GM12878 (cell line): ENCODE measurements around the gene MR1. TPM values are rescaled to one million over a fixed set of nuclear protein-coding genes. Genes with fewer than 3 reads are reported as not detected.

Experiments used
- CHD4 ChIP-seq: fragments of 200-600 bp; sonication (generic); IDR thresholded peaks from 2 replicates; pipeline ENCODE4 v1.6.1; 2016; ENCODE audit warnings: mild to moderate bottlenecking
- HCFC1 ChIP-seq: fragments of 150-350 bp; IDR thresholded peaks from 2 replicates; pipeline ENCODE4 v1.6.1; 2014; ENCODE audit warnings: low read length
- KAT2A ChIP-seq: conservative IDR thresholded peaks from 2 replicates; pipeline ENCODE4 v1.6.1; 2011; ENCODE audit warnings: low read depth, low read length; ENCODE audit not compliant: control insufficient read depth
- NFIC ChIP-seq: IDR thresholded peaks from 2 replicates; pipeline ENCODE4 v1.6.1; 2012; ENCODE audit warnings: low read depth, mild to moderate bottlenecking, inconsistent platforms, low read length, moderate library complexity
- NRF1 ChIP-seq: conservative IDR thresholded peaks from 2 replicates; pipeline ENCODE4 v1.6.1; 2011; ENCODE audit warnings: mild to moderate bottlenecking, low read depth, low read length, improper control_type of control experiment
- PBX3 ChIP-seq: IDR thresholded peaks from 2 replicates; pipeline ENCODE4 v1.6.1; 2011; ENCODE audit warnings: mild to moderate bottlenecking, low read depth, low read length, moderate library complexity; ENCODE audit not compliant: insufficient replicate concordance
- POLR2AphosphoS2 ChIP-seq: IDR thresholded peaks from 2 replicates; pipeline ENCODE4 v1.6.1; 2011; ENCODE audit warnings: low read depth, mild to moderate bottlenecking, low read length, improper control_type of control experiment, moderate library complexity
- RFX5 ChIP-seq: IDR thresholded peaks from 2 replicates; pipeline ENCODE4 v1.6.1; 2011; ENCODE audit warnings: low read depth, low read length, improper control_type of control experiment
- SMAD5 ChIP-seq: IDR thresholded peaks from 2 replicates; pipeline ENCODE4 v1.6.1; 2016; ENCODE audit warnings: antibody characterized with exemption, low read depth
- SUPT20H ChIP-seq: IDR thresholded peaks from 2 replicates; pipeline ENCODE4 v1.6.1; 2011; ENCODE audit warnings: low read depth, mild to moderate bottlenecking, low read length, moderate library complexity, borderline replicate concordance; ENCODE audit not compliant: control insufficient read depth
- ZSCAN29 ChIP-seq: fragments of 450-650 bp; IDR thresholded peaks from 2 replicates; pipeline ENCODE4 v1.6.1; 2017; ENCODE audit warnings: mild to moderate bottlenecking, moderate library complexity
- polyA plus RNA-seq, 11 experiments: library from polyadenylated mRNA; depleted of rRNA in 4 of 11; unstranded in 6 of 11; stranded (reverse) in 5 of 11; fragments of >200 nt; fragmentation: Nextera tagmentation in 4 of 11; fragmentation: Illumina TruSeq in 1 of 11; extraction: Ambion mirVana in 4 of 11; extraction: Trizol in 1 of 11; gene quantifications; 1 replicate in 1 of 11; 2 replicates in 10 of 11; pipeline versions ENCODE4 v1.2.1 to v1.2.3, GENCODE V29; 2011 to 2016; ENCODE audit warnings: inconsistent platforms in 2 of 11, missing spikeins in 2 of 11, low read depth in 1 of 11
- total RNA-seq, 4 experiments: library from RNA; depleted of rRNA in 3 of 4; stranded (reverse); fragments of >200 nt in 3 of 4; fragmentation: Illumina TruSeq in 1 of 4; extraction: Trizol in 1 of 4; gene quantifications; 2 replicates each; pipeline versions ENCODE4 v1.2.1 to v1.2.3, GENCODE V29; 2013 to 2021
- TF ChIP-seq, protein P1 (sequence below): fragments of 450-650 bp; IDR thresholded peaks from 2 replicates; pipeline ENCODE4 v1.6.1; 2016; ENCODE audit warnings: mild to moderate bottlenecking, moderate library complexity, borderline replicate concordance
- TF ChIP-seq, protein P2 (sequence below): fragments of 150-350 bp; IDR thresholded peaks from 2 replicates; pipeline ENCODE4 v1.6.1; 2014; ENCODE audit warnings: mild to moderate bottlenecking, low read depth, low read length
- TF ChIP-seq, protein P3 (sequence below): fragments of 450-650 bp; formaldehyde crosslinking; IDR thresholded peaks from 2 replicates; pipeline ENCODE4 v1.5.0; 2022; ENCODE audit warnings: mild to moderate bottlenecking, missing genetic modification characterization
- TF ChIP-seq, protein P4 (sequence below): fragments of 450-650 bp; IDR thresholded peaks from 2 replicates; pipeline ENCODE4 v1.6.1; 2017; ENCODE audit warnings: antibody characterized with exemption, mild to moderate bottlenecking, moderate library complexity

Gene MR1
- total and polyA plus RNA-seq, 10 of the 15 experiments (the other 5 are each of a cell fraction or from before 2014, with no cell fraction given): 24.7 to 65.9 (median 30.9) TPM

DNA sequence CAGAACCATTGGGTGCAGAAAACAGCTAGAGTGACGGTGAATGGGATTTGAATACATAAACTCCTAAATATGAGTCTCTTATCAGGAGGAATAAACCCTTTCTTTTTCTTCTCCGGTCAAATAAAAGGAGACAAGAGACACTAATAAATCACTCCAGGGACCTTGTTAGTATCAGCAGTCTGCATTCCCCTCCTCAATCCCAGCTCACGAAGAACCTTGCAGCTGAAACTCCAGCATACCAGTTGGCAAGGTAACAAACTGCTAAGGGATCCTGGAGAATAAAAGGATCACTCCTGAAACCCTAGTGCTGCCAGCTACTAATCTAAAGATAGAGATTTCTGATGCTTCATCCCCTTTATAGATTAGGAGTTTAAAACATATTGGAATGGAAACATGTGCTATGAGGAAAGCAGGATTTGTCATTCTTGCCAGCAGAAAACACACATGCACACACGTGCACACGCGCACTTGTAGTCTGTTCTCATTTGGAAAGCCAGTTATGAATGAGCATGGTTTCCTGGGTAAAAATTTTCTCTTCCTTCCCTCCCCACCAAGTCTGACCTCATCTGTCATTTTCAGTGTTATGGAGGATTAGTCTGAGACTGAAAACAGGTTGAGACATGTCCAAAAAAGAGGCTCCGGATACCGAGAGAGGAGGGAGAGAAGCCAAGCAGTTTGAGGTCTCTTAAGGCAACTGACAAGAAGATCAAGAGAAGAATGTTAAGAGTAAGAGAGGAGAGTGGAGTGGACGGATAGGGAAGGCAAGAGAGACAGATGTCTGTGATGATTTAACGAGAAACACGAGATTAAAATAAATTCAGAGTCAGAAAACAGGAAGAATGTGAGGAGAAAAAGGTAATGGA is 65.6 kb downstream of the MR1 start (continued):
- TF ChIP-seq, protein P1, sequence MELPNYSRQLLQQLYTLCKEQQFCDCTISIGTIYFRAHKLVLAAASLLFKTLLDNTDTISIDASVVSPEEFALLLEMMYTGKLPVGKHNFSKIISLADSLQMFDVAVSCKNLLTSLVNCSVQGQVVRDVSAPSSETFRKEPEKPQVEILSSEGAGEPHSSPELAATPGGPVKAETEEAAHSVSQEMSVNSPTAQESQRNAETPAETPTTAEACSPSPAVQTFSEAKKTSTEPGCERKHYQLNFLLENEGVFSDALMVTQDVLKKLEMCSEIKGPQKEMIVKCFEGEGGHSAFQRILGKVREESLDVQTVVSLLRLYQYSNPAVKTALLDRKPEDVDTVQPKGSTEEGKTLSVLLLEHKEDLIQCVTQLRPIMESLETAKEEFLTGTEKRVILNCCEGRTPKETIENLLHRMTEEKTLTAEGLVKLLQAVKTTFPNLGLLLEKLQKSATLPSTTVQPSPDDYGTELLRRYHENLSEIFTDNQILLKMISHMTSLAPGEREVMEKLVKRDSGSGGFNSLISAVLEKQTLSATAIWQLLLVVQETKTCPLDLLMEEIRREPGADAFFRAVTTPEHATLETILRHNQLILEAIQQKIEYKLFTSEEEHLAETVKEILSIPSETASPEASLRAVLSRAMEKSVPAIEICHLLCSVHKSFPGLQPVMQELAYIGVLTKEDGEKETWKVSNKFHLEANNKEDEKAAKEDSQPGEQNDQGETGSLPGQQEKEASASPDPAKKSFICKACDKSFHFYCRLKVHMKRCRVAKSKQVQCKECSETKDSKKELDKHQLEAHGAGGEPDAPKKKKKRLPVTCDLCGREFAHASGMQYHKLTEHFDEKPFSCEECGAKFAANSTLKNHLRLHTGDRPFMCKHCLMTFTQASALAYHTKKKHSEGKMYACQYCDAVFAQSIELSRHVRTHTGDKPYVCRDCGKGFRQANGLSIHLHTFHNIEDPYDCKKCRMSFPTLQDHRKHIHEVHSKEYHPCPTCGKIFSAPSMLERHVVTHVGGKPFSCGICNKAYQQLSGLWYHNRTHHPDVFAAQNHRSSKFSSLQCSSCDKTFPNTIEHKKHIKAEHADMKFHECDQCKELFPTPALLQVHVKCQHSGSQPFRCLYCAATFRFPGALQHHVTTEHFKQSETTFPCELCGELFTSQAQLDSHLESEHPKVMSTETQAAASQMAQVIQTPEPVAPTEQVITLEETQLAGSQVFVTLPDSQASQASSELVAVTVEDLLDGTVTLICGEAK: no peak
- TF ChIP-seq, protein P2, sequence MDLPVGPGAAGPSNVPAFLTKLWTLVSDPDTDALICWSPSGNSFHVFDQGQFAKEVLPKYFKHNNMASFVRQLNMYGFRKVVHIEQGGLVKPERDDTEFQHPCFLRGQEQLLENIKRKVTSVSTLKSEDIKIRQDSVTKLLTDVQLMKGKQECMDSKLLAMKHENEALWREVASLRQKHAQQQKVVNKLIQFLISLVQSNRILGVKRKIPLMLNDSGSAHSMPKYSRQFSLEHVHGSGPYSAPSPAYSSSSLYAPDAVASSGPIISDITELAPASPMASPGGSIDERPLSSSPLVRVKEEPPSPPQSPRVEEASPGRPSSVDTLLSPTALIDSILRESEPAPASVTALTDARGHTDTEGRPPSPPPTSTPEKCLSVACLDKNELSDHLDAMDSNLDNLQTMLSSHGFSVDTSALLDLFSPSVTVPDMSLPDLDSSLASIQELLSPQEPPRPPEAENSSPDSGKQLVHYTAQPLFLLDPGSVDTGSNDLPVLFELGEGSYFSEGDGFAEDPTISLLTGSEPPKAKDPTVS: no peak
- TF ChIP-seq PBX3 (no peak), NRF1 (0 out of 2 replicates have a peak, but pooled peaks have one; percentile 20), CHD4 (no peak), SUPT20H (no peak), POLR2AphosphoS2 (no peak), NFIC (peak; percentile 98), KAT2A (no peak), ZSCAN29 (no peak), SMAD5 (no peak), RFX5 (no peak), HCFC1 (no peak)
- TF ChIP-seq, protein P3, sequence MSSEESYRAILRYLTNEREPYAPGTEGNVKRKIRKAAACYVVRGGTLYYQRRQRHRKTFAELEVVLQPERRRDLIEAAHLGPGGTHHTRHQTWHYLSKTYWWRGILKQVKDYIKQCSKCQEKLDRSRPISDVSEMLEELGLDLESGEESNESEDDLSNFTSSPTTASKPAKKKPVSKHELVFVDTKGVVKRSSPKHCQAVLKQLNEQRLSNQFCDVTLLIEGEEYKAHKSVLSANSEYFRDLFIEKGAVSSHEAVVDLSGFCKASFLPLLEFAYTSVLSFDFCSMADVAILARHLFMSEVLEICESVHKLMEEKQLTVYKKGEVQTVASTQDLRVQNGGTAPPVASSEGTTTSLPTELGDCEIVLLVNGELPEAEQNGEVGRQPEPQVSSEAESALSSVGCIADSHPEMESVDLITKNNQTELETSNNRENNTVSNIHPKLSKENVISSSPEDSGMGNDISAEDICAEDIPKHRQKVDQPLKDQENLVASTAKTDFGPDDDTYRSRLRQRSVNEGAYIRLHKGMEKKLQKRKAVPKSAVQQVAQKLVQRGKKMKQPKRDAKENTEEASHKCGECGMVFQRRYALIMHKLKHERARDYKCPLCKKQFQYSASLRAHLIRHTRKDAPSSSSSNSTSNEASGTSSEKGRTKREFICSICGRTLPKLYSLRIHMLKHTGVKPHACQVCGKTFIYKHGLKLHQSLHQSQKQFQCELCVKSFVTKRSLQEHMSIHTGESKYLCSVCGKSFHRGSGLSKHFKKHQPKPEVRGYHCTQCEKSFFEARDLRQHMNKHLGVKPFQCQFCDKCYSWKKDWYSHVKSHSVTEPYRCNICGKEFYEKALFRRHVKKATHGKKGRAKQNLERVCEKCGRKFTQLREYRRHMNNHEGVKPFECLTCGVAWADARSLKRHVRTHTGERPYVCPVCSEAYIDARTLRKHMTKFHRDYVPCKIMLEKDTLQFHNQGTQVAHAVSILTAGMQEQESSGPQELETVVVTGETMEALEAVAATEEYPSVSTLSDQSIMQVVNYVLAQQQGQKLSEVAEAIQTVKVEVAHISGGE: no peak
- TF ChIP-seq, protein P4, sequence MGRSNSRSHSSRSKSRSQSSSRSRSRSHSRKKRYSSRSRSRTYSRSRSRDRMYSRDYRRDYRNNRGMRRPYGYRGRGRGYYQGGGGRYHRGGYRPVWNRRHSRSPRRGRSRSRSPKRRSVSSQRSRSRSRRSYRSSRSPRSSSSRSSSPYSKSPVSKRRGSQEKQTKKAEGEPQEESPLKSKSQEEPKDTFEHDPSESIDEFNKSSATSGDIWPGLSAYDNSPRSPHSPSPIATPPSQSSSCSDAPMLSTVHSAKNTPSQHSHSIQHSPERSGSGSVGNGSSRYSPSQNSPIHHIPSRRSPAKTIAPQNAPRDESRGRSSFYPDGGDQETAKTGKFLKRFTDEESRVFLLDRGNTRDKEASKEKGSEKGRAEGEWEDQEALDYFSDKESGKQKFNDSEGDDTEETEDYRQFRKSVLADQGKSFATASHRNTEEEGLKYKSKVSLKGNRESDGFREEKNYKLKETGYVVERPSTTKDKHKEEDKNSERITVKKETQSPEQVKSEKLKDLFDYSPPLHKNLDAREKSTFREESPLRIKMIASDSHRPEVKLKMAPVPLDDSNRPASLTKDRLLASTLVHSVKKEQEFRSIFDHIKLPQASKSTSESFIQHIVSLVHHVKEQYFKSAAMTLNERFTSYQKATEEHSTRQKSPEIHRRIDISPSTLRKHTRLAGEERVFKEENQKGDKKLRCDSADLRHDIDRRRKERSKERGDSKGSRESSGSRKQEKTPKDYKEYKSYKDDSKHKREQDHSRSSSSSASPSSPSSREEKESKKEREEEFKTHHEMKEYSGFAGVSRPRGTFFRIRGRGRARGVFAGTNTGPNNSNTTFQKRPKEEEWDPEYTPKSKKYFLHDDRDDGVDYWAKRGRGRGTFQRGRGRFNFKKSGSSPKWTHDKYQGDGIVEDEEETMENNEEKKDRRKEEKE: no peak
